Measurements from ENCODE around the gene TSHZ2. TPM values are rescaled to one million over a fixed set of nuclear protein-coding genes. Genes with fewer than 3 reads are reported as not detected.

Gene TSHZ2
- total and polyA plus RNA-seq, 2 of the 4 experiments (the other 2 are of a cell fraction), result under 0.01 to 0.02 TPM

DNA sequence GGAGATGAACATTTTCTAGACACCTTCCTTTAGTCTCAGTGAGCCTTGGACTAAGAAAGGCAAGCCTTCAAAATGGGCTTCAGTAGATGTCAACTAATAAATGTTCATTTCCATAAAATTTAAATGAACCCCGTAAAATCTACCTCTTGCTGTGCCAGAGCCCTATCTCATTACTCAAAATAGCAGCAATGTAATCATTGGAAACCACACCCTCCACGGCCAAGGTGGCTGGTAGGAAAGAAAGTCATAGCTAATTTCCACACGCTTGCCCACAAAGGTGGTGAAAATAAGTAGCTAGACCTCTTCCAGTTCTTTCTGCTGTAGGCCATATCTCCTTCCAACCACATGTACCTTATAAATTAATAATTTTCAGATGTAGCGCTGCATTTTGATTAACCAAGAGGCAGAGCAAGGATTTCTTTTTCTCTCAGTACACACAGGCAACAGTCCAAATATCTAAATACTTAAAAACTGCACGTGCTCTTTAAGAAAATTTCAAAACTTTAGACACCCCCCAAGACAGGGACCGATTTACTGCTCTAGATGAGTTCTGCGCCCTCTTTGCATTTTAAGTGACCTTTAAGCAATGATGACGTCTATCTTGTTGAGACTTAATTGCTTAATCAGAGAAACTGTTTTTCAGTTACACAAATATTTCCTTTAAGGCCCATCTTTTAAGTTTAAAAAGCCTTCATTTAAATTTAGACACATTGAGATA, 330.7 kb downstream of the TSHZ2 start:
- ATAC-seq (ENCODE audit: low read depth), result no peak
- BruUV-seq (replicated peaks), result no TSS peak
- no peaks in the 10 kb centered on the region for H3K79me1 ChIP-seq (ENCODE audit: low read depth in 1 of 2, low read length in 2 of 2)
- no peak overlapping the region for H4K91ac ChIP-seq (ENCODE audit: insufficient read depth, low read depth, low read length)
- peak overlapping the region; percentile 17; the same call in 1 of the 2 replicates for H3K56ac ChIP-seq (ENCODE audit: extremely low read depth, insufficient read depth, low read length)
- in situ Hi-C loops (cut with MboI; ENCODE audit: low sequenced_read_pairs) (no loop called here), dilution Hi-C loops (cut with HindIII; ENCODE audit: low sequenced_read_pairs, unreplicated experiment) (no loop called here), intact Hi-C loops (cut with micrococcal nuclease) (no loop called here)
- H2BK5ac ChIP-seq (ENCODE audit: low read depth, low read length, poor library complexity, severe bottlenecking), result no peak overlapping the region
- no peaks in the 10 kb centered on the region for H3K4me1 ChIP-seq (ENCODE audit: control insufficient read depth, insufficient read depth, low read length)
- ChIA-PET CTCF (no interaction called here), POLR2A (ENCODE audit: unreplicated experiment) (no interaction called here)
- no peaks in the 10 kb centered on the region for H3K36me3 ChIP-seq (ENCODE audit: control insufficient read depth, insufficient read depth, low read length)
- DNase-seq, result no peak
- no peaks in the 10 kb centered on the region for H3K9me1 ChIP-seq (ENCODE audit: insufficient read depth, low read length)
- H3K9me3 ChIP-seq (ENCODE audit: control insufficient read depth, insufficient read depth, low read length), result no peaks in the 10 kb centered on the region
- H3K4me3 ChIP-seq (ENCODE audit: insufficient read depth, low read depth, low read length), result no peak overlapping the region
- no peak overlapping the region for H3K9ac ChIP-seq (ENCODE audit: low read depth, low read length)
- no peak overlapping the region for H3K4me2 ChIP-seq (ENCODE audit: low read depth, low read length)
- H3K27me3 ChIP-seq (ENCODE audit: control insufficient read depth, insufficient read depth, low read length), result no peaks in the 10 kb centered on the region
- H2AK9ac ChIP-seq (replicated peaks; ENCODE audit: low read depth, low read length, poor library complexity), result no peak overlapping the region
- H3K14ac ChIP-seq (replicated peaks; ENCODE audit: low read depth, low read length), result no peak overlapping the region
- no peak overlapping the region for H2BK120ac ChIP-seq (ENCODE audit: low read depth, low read length)
- no peak overlapping the region; a peak in 1 of 4 replicates for H4K8ac ChIP-seq (ENCODE audit: low read depth in 2 of 2, low read length in 2 of 2)
- no peak overlapping the region; the same call in 2 of the 3 replicates for H2BK15ac ChIP-seq (ENCODE audit: low read depth, low read length)
- H2AK5ac ChIP-seq (ENCODE audit: low read depth, low read length), result no peak overlapping the region
- no peak overlapping the region; the same call in 1 of the 2 replicates for H3K18ac ChIP-seq (ENCODE audit: low read depth, low read length)
- H3K4ac ChIP-seq (ENCODE audit: low read depth, low read length), result no peak overlapping the region
- 17% methylated on average over 2 of the region's 8 CpGs; no CpG with 5 or more reads in 1 of the 2 experiments for WGBS, 2 experiments (ENCODE audit: extremely low coverage in 2 of 2, insufficient read length in 1 of 2)
- H3K27ac ChIP-seq (ENCODE audit: insufficient read depth, low read length), result peak overlapping the region; percentile 95; the same call in 1 of the 2 replicates
- H2AFZ ChIP-seq (replicated peaks; ENCODE audit: low read length, poor library complexity), result no peak overlapping the region
- no peak overlapping the region for H2BK20ac ChIP-seq (ENCODE audit: low read depth, low read length)
- H4K5ac ChIP-seq (ENCODE audit: low read depth, low read length), result no peak overlapping the region; the same call in 1 of the 2 replicates
- TF ChIP-seq CHD1 (IDR thresholded peaks at IDR 0.05; ENCODE audit: low read depth, low read length) (no peak), RFX5 (IDR thresholded peaks at IDR 0.05; ENCODE audit: low read depth, low read length) (no peak)
- H3K23ac ChIP-seq (ENCODE audit: low read depth, low read length), result no peak overlapping the region
- H4K20me1 ChIP-seq (ENCODE audit: insufficient read depth, low read length), result no peaks in the 10 kb centered on the region

Data from IMR-90 (cell line).